NK-92 treated with Interleukin-12 subunit alpha and Interleukin-12 subunit beta, amount 100 ng/mL, for 24 hours (cell line): ENCODE data around the gene ADGRG2.

Experiments
- DNase-seq: peaks from one replicate; lab custom pipeline; 2025; lab: John Stamatoyannopoulos, UW

ADGRG2 gene

DNA sequence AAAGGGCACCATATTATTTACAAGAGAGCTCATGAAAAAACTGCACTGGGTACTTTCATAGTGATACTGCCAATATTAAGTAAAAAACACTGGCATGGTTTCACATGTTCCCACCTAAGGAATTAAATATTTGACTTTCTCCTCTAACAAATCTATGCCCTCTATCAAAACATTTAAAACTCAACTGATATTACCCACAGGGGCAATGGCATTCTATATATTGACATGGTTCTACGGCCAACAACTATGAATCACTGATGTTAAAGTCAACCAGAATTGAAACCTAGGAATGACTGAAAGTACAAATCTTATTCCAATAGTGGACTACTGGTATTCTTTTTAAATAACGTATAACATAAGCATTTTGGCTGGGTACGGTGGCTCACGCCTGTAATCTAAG is 166.6 kb downstream of the ADGRG2 start:
- no peak for DNase-seq

DNA sequence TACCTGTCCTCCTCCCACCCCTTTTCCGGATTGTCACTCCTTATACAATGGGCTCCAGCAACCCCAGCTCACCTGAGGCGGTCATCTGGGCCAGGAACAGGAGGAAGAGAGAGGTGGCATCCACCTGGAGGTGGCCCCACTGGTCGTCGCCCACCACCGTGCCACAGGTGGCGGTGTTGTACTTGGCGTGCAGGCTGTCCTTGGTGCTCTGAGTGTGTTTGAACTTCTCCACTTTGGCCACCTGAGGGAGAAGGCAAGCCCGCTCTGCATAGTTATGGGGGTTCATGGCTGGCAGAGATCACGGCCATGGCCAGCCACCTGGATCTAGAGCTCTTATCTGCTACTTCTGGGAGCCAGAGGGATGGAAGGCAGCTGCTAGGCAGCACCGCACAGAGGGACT is 171.2 kb downstream of the ADGRG2 start:
- no peak for DNase-seq

DNA sequence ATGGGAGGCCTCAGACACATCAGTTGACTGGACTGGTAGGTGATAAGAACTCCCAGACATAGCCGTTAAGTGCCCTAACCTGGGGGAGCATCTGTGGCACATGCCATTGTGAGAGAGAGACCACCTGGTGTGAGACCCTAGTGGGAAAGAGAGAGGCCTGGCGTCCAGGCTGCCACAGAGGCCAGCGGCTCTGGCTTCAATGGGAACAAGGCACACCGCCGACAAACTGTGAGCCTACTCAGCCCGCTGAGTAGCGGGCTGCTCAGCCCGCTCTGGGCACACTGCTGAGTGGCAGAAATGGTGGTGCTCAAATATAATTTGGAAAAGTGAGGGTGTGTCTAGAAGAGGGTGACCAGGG is 172.3 kb downstream of the ADGRG2 start:
- no peak for DNase-seq

DNA sequence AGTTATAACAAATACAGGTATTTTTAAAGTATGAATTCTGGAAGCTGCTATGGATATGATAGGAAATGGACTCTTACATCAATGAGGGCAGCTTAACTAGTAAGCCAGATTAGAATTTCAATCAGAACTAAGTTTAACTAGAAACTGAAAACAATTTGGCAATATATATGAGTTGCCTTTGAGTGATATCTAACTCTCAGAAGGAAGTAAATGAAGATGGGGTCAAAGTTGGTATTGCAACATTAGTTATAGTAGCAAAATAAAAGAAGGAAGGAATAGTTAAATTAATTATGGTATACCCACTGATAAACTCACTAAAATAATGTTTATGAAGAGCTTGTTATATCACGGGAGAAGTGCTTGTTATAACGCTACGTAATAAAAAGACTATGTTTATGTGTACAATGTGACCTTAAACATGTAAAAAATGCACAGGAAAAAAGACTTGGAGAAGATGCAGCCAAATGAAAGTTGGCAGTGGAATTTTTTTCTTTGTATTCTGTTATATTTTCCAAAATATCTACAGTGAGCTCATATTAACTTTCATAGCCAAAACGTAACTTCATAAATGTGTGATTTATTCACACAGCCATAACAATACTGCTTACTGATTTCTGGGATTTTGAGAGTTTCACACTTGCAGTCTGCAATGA is 172.9 kb downstream of the ADGRG2 start:
- DNase-seq: no peak

DNA sequence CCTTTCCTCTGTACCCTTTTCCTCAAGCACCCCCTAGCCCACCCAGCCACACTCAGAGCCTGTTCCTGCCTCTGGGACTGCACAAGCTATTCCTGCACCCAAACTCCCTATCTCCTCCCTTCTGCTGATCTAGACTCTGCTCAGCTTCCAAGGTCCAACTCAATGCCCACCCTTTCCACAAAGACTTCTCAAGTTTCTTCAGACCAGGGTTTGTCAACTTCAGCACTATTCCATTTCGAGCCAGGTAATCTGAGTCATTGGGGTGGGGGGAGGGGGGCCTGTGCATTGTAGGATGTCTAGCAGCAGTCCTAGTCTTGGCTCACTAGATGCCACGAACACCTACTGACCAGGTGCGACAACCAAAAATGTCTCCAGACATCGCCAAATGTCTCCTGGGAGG is 175.7 kb downstream of the ADGRG2 start:
- DNase-seq: no peak

DNA sequence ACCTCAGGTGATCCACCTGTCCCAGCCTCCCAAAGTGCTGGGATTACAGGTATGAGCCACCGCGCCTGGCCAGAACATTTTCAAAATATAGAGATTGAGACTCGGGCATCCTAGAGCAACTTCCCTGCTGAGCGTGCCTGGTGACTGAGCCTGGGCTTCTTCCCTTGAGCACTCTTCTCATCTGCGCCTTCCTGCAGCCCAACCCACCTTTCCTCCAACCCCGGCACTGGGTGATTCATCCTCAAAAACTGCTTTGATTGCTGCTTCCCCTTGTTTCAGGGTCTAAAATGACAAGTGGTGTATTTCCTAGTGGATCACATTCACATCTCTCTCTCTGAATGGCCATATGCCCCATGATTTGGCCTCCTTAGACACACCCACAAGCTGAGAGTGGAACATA is 176.1 kb downstream of the ADGRG2 start:
- DNase-seq: no peak

DNA sequence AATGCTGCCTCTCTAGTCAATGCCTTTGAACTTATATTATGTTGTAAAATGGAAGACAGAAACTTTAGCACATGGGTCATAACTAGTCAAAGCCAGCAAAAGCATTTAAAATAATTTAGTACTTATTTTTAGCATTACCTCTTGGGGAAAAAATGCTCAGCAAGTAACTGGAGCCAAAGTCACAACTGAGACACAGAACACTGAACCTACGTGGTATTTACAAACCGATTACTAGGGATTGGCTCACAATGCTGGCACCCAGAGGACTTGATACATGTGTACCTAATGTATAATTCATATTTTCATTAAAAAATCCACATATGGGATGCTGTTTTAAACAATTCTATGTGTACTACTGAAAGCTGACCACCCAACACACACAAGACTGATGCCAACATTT is 176.8 kb downstream of the ADGRG2 start:
- no peak for DNase-seq

DNA sequence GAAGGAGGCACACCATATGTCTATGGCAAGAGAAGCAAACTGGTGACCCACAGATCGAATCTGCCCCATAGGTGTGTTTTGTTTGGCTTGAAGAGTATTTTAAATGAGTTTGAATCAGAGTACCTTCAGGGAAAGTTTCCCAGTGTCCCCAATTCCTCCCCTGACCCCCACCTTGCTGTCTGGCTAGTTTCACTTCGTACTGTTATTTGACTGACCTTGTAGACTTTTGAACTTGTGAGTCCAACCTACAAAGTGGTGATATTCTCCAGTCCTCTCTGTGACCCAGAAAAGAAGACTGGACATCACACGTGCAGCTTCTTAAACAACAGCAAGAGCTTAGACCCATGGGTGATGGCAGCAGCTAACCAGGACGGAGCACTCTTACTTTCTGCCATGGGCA is 177.8 kb downstream of the ADGRG2 start:
- DNase-seq: no peak

DNA sequence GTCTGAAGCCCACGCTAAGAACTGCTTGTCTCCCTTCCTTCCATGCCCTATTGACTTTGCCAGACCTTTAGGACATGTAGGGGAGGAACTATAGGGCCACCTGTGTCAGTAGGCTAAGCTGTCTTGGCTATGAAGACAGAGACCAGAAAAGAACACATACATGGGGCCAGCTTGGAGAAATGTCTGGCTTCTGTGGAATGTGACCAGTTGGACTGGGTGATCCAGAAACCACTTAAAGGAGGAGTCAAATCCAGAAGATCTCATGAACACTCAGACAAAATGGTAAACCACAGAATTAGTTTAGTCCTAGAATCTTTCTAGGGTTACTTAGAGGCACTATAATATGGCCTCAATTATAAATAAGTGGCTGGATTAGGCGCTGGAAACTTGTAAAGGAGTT is 180.4 kb downstream of the ADGRG2 start:
- DNase-seq: no peak
